ENCODE results near the gene TBC1D30.

GRCh38 chr12:64790166-64790565, 34.3 kb upstream of the TBC1D30 start:
- TF ChIP-seq ETV6 (IDR thresholded peaks at IDR 0.05; ENCODE audit: borderline replicate concordance in 1 of 2, low read depth in 2 of 2, low read length in 1 of 2): no peak
- TF ChIP-seq ETV6 (CRISPR knock-in tag; IDR thresholded peaks at IDR 0.05; ENCODE audit: borderline replicate concordance): no peak
- TF ChIP-seq, protein P1, sequence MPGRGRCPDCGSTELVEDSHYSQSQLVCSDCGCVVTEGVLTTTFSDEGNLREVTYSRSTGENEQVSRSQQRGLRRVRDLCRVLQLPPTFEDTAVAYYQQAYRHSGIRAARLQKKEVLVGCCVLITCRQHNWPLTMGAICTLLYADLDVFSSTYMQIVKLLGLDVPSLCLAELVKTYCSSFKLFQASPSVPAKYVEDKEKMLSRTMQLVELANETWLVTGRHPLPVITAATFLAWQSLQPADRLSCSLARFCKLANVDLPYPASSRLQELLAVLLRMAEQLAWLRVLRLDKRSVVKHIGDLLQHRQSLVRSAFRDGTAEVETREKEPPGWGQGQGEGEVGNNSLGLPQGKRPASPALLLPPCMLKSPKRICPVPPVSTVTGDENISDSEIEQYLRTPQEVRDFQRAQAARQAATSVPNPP (IDR thresholded peaks at IDR 0.05; ENCODE audit: borderline replicate concordance, insufficient read depth, insufficient read length): no peak
- TF ChIP-seq, protein P2, sequence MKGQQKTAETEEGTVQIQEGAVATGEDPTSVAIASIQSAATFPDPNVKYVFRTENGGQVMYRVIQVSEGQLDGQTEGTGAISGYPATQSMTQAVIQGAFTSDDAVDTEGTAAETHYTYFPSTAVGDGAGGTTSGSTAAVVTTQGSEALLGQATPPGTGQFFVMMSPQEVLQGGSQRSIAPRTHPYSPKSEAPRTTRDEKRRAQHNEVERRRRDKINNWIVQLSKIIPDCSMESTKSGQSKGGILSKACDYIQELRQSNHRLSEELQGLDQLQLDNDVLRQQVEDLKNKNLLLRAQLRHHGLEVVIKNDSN (CRISPR knock-in tag; IDR thresholded peaks at IDR 0.05): no peak
